DND-41 (cell line): ENCODE data around the gene LINGO1.
A peak's percentile ranks its signal among the peaks of the same experiment; 100 is the strongest.

Experiments used
- EZH2 ChIP-seq: IDR thresholded peaks from 3 replicates; pipeline ENCODE4 v1.6.1; 2012; ENCODE audit warnings: borderline replicate concordance, low read depth, mild to moderate bottlenecking, moderate library complexity, low read length, inconsistent platforms; ENCODE audit not compliant: severe bottlenecking
- TF ChIP-seq, protein P1 (sequence below): IDR thresholded peaks from 2 replicates; pipeline ENCODE4 v1.5.1; 2012; ENCODE audit warnings: borderline replicate concordance, low read length, moderate library complexity, mild to moderate bottlenecking; ENCODE audit not compliant: poor library complexity, severe bottlenecking; ENCODE audit errors: extremely low read depth

DNA sequence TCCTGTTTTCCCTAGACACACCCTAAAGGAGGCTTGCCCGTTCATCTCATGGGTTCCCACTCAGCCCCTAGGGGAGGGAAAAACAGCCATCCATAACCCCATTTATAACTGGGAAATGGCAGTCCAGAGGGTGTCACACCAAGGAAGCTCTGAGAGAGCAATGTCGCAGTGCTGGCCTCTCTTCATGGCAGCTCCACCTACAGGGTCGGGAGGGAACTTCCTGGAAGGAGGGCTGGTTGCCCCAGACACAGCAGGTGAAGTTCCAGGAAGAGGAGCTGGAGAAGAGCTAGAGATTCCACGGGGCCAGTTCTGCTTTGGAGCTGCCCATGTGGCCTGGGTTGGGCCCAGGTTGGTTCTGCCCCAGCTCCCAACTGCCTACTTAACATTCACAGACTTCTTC is 22.3 kb upstream of the LINGO1 start:
- TF ChIP-seq, protein P1, sequence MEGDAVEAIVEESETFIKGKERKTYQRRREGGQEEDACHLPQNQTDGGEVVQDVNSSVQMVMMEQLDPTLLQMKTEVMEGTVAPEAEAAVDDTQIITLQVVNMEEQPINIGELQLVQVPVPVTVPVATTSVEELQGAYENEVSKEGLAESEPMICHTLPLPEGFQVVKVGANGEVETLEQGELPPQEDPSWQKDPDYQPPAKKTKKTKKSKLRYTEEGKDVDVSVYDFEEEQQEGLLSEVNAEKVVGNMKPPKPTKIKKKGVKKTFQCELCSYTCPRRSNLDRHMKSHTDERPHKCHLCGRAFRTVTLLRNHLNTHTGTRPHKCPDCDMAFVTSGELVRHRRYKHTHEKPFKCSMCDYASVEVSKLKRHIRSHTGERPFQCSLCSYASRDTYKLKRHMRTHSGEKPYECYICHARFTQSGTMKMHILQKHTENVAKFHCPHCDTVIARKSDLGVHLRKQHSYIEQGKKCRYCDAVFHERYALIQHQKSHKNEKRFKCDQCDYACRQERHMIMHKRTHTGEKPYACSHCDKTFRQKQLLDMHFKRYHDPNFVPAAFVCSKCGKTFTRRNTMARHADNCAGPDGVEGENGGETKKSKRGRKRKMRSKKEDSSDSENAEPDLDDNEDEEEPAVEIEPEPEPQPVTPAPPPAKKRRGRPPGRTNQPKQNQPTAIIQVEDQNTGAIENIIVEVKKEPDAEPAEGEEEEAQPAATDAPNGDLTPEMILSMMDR = peak; percentile 47
- no peak for TF ChIP-seq EZH2
